ENCODE data around the gene BAMBI.
A peak's percentile ranks its signal among the peaks of the same experiment; 100 is the strongest.
"Not testable (repeated sequence)": the region's sequence is repeated elsewhere in the genome, so short reads cannot be mapped to it uniquely, and the experiment has no call there.

BAMBI gene, protein sequence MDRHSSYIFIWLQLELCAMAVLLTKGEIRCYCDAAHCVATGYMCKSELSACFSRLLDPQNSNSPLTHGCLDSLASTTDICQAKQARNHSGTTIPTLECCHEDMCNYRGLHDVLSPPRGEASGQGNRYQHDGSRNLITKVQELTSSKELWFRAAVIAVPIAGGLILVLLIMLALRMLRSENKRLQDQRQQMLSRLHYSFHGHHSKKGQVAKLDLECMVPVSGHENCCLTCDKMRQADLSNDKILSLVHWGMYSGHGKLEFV

DNA sequence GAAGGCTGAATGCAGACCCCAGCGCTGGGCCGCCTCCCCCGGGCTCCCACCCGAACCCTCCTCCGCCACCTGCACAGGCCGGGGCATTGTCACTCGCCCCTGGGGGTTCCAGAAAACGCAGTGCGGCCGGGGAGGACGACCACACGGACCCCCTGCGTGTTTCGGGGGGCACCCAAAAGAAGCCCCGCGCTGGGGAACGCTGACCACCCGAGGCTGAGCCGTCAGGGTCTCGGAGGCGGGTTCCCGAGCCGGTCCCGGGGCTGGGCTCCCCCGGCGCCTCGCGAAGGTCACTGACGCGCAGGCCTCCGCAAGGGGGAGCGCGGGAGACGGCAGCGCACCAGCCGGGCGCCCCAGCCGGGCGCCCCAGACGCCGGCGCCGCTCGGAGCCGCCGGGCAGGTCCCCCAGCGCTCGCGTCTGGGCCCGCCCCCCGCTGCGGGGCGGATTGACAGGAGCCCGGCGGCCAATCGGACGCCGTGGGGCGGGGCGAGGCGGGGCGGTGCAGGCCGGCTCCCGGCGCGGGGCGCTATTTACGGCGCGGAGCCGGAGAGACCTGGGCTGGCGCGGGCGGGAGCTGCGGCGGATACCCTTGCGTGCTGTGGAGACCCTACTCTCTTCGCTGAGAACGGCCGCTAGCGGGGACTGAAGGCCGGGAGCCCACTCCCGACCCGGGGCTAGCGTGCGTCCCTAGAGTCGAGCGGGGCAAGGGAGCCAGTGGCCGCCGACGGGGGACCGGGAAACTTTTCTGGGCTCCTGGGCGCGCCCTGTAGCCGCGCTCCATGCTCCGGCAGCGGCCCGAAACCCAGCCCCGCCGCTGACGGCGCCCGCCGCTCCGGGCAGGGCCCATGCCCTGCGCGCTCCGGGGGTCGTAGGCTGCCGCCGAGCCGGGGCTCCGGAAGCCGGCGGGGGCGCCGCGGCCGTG is at the start of gene BAMBI:
Gene BAMBI, plus strand, starts transcription at position 554 of the 920 bp plus-strand sequence. CDS start 377 bp downstream, outside the sequence.
- peak; percentile 13 for DNase-seq

DNA sequence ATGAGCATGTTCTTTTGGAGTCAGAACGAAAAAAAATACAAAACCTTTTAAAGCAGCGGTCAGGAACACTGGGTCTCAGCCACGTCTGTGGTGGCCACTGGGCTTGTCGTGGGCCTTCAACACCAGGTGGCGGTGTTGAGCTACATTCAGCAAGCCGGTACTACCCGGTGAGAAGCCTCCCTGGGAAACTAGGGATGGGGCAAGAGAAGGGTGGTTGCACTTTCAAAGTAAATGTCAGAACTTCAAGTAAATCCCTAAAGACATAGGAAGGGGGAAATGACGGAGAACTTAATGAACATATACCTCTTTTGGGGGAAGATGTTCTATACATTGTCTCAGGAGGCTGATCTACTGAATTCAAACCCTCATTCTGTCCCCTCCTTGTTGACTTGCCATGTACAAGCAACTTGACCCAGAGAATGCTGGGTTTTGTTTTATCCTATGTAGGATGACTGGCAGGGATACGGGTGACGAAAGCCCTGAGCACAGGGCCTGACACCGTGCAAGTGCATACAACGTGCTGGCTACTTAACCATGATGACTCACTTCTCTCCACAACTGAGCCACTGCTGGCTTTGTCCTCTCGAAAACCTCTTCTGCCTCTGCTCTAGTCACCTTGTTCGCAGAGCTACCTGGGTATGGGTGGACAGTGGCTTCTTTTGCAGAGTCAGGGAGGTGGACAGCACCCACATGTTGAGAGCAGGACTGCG is 49.0 kb upstream of the BAMBI start:
- DNase-seq, result no peak

DNA sequence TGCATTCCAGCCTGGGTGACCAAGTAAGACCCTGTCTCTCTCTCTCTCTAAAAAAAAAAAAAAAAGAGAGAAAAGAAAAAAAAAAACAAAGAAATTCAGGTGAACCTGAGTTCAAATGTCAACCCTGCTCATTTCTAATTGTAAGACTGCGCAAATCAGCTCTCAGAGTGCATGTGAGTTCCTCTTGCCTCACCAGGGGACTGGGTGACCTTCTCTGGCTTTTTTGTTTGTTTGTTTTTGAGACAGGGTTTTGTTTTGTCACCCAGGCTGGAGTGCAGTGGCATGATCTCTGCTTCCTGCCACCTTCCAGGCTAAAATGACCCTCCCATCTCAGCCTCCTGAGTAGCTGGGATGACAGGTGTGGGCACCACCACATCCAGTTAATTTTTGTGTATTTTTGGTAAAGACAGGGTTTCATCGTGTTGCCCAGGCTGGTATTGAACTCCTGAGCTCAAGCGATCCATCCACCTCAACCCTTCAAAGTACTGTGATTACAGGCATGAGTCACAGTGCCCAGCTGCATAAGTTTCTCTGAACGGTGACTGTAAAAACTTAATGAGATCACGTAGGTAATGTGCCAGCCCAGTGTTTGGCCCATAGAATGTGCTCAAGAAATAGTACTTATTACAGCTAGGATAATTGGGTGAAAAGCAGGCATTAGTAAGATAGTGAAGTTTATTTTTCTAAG is 45.3 kb upstream of the BAMBI start:
- DNase-seq, result no peak

DNA sequence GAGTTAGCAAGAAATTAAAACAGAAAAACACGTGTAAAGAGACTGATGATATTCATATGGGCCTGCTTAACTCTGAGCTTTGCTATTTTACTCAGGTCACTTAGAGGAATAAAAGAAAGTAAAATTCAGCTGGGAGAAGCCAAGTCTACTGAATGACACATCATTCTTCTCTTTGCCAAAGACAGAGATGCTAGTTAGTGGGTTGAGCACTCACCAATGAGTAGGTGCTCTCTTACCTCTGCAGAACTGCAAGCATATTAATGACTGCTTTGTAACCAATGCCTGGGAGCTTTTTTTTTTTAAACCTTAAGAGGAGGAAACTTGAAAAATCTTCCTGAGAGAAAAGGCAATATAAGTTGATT is 44.8 kb upstream of the BAMBI start:
- DNase-seq, result no peak

DNA sequence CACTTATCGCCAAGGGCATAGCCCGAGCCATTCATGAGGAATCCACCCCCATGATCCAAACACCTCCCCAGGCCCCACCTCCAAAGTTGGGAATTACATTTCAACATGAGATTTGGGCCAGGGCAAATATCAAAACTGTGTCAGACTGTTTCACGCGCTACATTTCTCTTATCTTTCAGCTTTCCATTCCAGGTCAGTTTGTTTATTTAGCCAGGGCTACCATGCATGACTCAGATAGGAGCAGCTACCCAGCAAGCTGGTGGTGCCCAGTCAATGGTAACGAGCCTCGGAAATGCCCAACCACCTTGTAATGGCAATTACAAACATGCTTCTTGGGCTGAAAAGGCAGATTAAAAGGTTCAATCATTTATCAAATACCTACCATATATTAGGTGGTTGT is 43.6 kb upstream of the BAMBI start:
- DNase-seq, result no peak

DNA sequence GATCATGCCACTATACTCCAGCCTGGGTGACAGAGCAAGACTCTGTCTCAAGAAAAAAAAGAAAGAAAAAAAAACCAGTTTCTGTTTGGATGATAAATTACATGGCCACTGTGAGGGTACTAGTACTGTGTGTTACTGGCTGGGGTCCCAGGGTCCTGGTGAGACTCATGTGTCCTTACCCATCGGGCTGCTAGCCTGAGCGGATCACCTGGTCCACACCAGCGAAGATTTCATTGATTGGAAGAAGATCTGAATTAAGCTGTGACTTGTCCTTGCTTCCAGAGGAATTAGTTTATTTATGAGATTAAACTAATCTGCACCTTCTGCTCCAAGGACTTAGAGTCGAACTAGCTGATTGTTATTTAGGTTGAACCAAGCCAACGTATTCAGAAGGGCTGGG is 40.0 kb upstream of the BAMBI start:
- DNase-seq, result no peak

DNA sequence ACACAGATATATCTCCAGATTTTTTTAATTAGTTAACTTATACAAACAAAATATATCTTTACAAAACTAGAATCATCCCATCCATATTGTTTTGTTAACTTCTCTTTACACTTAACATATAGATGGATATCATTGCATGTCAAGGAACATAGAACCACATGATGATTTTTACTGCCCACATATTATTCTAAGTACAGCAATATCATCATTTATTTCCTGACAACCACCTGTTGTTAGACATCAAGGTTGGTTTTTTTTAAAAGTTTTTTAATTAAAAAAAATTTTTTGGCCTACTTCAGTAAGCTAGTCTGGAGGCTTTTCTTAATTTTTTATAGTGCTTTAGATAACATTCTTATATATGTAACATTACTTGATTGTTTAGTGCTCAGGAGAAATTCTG is 38.9 kb upstream of the BAMBI start:
- no peak for DNase-seq

DNA sequence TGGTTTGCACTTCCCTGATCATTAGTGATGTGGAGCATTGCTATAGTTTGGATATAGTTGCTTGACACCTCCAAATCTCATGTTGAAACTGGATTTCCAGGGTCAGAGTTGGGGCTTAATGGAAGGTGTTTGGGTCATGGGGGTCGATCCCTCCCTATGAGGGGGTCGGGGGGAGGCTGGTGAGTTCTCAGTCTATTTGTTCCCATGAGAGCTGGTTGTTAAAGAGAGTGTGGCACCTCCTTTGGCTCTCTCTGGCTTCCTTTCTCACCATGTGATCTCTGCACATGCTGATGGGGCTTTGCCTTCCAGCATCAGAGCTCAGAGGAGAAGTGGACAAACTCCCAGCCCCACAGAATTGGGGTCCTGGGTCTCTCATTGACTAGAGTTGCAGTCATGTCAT is 36.8 kb upstream of the BAMBI start:
- DNase-seq, result no peak

DNA sequence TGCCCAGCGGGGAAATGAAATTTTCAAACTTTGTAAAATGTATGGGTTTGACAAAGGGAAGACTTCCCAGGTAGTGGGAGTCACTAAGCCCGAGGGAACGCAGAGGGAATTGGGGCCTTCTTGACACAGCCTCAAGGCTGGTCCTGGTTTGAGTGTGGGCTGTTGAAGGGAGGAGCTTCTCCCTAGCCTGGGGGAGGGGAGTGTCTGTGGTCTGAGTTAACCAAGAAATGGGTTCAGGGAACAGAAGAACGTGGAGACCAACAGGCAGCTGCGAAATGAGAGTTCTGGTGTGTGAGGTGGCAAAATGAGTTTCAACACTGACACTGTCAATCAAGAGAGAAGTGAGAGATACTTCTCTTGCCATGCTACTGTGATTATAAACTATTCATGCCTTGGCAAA is 32.7 kb upstream of the BAMBI start:
- DNase-seq, result no peak

DNA sequence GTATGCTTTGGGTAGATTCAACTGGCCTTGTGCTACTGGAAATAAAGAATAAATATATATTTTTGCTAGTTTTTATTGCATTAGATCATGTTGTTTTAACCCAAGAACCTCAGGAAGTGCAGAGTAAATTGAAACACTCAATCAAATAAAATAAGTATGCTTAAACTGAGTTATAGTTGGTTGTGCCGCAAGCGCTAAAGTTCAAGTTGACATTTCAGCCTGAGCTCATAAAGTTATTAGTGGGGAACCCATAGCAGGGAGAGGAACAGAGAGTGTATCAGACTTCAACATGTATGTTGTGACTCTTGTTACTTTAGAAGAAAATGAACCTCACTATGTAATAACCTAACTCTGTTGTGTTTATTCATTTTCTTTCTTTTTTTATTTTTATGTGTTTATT is 25.2 kb upstream of the BAMBI start:
- DNase-seq, result no peak

DNA sequence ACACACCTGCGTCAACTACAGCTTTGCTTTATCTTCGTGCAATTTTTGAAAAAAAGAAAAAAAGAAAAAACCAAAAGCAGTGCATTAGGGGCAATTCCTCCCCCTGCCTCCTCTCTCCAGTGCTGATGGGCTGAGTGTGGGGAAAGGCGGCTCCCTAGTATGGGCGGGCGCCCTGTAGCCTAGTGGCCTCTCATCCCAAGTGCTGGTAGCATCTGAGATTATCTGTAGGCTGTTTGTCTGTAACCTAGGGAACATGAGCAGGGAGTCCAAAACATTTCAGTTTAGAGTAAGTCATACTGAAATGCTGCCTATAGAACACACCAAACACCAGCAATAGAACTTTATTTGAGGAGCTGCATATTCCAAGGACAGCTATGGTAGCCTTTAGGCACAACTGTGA is 24.6 kb upstream of the BAMBI start:
- no peak for DNase-seq

DNA sequence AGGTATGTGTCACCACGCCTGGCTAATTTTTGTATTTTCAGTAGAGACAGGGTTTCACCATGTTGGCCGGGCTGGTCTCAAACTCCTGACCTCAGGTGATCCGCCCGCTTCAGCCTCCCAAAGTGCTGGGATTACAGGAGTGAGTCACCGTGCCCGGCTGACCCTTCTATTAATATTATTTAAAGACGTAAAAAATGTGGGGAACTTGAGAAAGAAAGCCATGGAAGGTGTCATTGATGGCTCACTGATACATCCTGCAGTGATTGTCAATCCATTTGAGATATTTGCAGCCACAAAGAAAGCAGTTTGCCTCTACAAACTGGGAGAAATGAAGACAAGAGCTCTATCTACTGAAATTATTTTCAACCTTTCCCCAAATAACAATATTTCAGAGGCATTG is 18.5 kb upstream of the BAMBI start:
- not testable (repeated sequence) for DNase-seq

DNA sequence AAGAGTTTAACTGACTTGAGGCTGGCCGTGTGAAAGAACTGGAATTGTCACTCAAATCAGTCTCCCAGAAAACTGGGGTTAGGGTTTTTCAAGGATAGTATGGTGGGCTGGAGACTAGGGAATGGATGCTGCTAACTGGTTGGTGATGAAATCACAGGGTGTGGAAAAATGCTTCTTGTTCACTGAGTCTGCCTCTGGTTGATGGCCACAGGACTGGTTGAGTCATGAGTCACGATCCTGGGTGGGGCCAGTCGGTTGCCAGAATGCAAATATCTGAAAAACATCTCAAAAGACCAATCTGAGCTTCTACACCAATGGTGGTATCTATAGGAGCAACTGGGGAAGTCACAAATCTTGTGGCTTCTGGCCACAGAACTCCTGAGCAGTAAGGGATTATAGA is 16.3 kb upstream of the BAMBI start:
- no peak for DNase-seq

DNA sequence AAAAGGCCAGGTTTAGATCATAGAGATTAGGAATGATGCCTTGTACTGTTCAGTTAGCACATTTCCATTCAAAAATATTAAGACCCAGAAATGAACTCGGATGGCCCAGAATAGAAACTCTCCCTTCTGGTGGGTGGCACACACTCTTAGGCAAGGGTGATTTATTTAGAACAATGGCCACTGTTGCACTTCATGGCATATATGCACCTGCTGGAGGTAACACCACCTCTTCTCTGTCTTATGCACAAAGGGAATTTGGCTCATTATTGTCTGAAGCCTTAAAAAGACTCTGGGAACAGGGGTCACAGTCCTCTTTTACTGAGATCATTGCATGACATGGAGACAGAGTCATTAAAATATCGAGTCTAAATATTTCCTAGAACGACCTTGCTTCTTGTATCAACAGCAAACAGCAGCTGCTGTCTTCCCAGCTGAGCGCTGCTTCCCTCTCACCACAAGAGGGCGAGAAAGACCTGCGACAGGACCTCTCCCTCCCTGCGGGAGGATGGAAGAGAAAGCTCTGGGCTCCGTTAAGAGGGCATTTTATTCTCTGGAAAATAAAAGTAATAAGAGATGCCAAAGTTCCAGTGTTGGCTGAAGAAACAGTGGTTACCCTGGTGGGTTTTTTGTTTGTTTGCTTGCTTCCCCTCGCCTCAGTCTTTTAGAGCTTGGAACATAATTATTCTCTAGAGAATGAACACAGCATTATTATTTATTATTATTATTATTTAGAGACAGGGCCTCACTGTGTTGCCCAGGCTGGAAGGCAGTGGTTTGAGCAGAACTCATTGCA is 13.5 kb upstream of the BAMBI start:
- DNase-seq, result peak; percentile 38

DNA sequence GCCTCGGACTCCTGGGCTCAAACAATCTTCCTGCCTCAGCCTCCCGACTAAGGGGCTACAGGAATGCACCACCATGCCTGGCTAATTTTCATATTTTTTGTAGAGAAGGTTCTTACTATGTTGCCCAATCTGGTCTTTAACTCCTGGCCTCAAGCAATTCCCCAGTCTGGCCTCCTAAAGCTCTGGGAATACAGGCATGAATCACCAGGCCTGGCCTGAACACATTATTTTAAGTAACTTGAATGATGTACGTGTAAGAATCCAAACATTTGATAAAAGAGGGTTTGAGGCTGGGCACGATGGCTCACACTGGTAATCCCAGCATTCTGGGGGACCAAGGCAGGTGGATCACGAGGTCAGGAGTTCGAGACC is 13.0 kb upstream of the BAMBI start:
- DNase-seq, result no peak

DNA sequence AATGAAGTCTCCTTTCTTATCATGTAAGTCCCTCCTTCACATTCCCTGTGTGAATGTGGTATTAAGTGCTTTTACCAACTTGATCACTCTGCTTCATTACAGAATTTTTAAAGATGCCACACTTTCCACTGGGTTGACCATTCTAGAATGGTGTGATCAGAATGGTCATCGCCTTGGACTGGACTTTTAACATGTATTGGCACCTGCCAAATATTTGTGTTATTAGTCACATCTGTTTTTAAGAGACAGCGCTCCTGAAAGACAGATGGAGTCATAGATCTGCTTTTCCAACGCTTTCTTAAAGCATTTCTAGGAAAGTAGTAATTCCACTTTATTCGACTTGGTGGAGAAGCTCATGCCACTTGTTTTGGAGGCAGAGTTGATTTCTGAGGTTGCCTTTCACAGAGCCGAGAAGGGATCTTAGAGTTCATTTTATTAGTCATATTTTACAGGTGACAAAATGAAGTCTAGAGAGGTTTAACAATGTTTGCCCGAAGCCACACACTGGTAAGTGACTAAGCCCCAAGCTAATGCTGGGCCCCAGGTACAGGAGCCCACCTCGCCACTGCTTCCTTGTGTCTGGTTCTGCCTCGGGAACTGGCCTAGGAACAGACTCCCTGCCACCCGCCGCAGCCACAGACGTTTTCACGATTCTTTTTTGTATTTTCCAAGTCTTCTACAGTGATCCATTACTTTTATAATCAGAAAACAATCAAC is 10.4 kb upstream of the BAMBI start:
- DNase-seq, result no peak

DNA sequence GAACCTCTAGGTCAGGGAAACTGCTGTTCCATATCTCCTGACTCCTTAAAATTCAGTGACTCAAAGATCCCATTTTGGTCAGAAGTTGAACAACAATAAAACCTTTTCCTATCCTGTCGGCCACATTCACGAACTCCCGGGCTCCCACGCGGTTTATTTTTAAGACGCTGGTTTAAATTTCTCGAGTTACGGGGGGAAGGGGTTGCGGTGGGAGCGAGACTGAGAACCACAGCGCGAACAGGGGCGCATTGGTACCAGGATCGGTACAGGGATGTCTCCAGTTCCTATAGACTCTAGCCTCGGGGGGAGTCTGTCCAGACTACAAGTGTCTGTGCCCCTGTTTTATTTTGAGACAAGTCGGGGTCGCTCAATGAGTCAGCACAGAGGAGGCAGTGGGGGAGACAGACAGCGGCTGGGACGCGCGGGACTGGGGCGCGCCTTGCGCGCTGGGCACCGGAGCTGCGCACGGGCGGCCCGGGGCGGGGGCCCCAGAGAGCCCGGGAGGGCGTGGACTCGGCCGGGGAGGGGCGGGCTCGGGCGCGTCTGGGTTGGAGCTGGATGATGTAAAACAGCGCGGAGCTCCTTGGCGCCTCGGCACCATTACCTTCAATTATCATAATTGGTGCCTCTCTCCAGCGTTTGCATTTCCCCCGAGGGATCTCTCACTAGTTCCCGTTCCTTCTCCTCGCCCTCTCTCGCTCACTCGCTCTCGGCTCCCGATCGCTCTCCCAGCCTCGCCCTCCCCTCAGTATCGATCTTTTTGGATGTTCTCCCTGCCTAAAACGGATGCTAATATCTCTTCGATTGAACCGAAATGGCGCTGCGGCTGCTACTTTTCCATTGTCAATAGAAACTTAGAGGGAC is 8.7 kb upstream of the BAMBI start:
- peak; percentile 3 for DNase-seq

DNA sequence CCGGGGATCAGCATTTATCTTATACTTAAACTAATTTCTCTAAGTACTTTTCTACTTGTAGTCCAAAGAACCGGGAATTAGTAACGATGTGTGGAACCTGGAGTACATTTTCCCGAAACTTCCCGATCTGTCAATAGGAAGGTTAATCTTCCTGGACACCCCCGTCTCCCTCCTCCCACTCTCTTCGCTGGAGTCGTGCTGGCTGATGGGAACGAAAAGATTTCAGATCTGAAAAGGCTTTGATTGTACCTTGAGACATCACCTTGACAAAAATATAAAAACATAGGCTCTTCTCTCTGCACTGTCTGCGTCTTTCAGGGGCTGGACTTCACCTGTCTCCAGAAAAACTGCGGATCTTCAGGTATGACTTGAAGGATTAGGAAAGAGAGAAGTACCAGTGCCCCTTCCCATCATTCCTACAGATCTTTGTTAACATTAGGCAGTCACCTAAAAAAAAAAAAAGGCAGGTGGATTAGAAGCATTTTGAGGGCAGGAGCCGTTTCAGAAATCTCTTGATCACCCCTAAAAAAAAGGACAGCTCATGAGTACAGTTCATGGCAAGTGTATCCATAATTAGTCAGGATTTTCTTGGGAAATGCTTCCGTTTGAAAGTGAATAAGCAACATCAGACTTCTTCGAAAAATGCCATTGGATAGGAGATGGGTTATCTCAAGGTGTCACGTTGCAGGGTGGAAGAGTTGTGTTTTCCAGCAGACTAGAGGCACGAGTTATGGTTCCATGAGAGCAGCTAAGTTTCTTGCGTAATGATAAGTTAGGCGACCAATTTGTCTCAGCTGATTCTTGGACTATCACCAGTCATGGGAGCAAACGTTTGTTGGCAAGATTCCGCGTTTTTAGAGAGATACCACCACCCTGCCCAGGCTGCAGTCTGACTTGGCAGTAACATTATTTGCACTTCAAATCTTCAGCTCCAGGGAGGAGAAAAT is 7.8 kb upstream of the BAMBI start:
- DNase-seq, result no peak

DNA sequence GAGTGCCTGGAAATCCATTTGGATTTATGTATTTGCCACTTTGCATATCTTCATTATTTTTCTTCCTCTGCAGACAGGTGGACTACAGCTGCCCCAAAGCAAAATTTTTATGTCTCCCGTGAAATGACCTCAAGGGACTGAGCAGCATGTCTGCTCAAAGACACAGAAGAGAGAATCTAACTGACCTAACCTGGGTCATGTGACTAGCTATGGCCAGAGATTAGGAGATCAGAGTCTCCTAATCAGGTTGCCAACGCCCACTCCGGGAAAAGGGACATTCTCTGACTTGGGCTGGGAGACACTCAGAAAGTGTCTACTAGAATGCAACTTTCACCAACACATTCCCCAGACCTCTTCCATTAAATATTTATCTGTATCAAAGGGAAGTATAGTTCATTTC is 2.5 kb upstream of the BAMBI start:
- DNase-seq, result no peak

Data from NCI-H187 treated with DMSO at 0.1 percent for 48 hours (cell line).